HG02970 (cell line): ENCODE results near the gene SLC11A1.

Source experiments
- ATAC-seq: cut with Tn5 transposase; IDR thresholded peaks from one replicate; pipeline ENCODE4 v1.9.1; 2021; ENCODE audit warnings: mild to moderate bottlenecking, moderate library complexity, moderate number of reproducible peaks; ENCODE audit not compliant: unreplicated experiment, low FRiP score

SLC11A1 gene, protein sequence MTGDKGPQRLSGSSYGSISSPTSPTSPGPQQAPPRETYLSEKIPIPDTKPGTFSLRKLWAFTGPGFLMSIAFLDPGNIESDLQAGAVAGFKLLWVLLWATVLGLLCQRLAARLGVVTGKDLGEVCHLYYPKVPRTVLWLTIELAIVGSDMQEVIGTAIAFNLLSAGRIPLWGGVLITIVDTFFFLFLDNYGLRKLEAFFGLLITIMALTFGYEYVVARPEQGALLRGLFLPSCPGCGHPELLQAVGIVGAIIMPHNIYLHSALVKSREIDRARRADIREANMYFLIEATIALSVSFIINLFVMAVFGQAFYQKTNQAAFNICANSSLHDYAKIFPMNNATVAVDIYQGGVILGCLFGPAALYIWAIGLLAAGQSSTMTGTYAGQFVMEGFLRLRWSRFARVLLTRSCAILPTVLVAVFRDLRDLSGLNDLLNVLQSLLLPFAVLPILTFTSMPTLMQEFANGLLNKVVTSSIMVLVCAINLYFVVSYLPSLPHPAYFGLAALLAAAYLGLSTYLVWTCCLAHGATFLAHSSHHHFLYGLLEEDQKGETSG

DNA sequence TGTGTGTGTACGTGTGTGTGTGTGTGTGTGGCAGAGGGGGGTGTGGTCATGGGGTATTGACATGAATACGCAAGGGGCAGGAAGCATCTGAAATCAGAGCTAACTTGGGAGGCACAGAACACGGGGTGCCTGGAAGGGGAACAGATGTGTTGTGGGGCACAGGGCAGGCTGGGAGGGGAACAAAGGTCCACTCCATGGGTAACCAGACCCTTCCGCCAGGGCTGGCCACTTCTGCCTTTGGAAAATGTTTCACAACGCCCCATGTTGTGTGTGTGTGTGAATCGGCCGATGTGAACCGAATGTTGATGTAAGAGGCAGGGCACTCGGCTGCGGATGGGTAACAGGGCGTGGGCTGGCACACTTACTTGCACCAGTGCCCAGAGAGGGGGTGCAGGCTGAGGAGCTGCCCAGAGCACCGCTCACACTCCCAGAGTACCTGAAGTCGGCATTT lies at the start of gene SLC11A1:
Gene SLC11A1, plus strand, starts transcription at position 358 of the 451 bp plus-strand sequence. CDS start 96 bp downstream, outside the sequence.
- ATAC-seq: no peak

DNA sequence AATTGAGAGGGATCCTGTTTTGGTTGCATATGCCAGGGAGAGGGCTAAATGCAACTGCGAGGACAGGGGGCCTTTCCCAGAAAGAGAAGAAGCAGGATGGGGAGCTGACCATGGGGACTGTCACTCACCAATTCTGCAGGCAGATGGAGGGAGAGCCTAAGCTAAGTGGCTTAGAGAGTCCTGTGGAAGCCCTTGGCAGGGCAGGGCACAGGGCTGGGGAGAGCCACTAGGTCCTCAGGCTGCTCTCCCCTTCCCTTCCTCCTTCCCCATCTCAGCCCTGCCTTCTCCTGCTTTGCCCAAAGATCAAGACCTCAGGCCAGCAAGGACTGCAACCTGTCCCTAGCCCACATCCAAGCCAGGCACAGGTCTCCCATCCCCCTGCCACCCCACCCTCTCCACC lies 49.8 kb upstream of the SLC11A1 start:
- ATAC-seq: no peak

DNA sequence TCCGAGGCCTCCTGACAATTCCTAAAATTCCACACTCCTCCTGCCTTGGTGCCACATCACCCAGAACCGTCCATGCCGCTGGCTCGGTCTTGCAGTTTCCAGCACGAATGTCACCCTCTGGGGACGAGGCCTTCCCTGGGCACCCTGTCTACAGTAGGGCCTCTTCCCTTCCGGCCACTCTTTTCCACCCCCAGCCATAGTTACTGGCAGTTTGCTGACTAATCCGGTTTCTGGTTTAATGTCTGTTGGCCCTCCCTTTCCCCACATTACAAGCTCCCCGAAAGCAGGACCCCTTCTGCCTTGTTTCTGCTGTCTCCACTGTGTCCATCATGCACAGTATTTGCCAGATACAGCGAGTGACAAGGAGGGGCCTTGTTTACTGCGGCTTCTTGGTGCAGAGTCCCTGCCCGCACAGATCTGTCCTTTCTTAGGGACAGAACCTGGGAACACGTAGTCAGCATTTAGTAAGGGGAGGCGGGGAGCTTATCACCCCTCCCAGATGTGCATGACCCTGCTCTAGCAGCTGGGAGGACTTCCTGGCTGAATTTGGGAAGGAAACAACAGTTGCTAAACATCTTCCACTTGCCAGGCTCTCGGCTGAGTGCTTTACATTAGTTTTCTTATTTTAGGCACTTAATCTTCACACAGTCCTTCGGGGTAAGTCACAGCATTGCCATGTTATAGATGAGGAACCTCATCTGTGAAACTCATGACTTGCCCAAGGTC lies 49.0 kb upstream of the SLC11A1 start:
- no peak for ATAC-seq

DNA sequence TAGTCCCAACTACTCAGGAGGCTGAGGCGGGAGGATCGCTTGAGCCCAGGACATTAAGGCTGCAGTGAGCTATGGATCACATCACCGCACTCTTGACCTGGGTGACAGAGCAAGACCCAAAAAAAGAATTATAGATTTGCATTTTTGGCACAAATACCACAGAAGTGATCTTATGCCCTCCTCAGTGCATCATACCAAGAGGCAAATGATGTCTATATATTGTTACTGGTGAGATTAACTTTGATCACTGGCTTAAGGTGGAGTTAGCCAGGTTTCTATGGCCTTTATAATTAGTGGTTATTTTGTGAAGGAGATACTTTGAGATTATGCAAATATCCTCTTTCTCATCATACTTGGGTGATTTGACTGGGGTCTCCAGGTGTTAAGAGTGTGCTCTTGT lies 47.5 kb upstream of the SLC11A1 start:
- no peak for ATAC-seq

DNA sequence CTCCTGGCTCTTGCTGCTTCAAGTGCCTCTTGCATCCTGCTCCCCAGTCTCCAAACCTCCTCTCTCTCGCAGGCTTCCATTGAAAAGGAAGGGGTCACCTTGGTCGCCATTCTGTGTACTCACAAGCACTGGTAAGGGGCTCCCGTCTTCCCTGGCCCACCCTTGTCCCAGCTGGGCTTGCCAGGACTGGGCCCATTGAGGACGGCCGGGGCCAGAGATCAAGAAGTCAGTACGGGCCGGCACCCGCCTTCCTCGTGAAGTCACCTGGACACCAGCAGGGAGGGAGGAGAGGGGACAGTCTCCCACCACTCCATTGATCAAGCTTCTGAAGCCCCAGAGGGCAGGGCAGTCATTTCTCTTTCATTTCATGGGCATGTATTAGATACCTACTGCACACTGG lies 41.4 kb upstream of the SLC11A1 start:
- no peak for ATAC-seq

DNA sequence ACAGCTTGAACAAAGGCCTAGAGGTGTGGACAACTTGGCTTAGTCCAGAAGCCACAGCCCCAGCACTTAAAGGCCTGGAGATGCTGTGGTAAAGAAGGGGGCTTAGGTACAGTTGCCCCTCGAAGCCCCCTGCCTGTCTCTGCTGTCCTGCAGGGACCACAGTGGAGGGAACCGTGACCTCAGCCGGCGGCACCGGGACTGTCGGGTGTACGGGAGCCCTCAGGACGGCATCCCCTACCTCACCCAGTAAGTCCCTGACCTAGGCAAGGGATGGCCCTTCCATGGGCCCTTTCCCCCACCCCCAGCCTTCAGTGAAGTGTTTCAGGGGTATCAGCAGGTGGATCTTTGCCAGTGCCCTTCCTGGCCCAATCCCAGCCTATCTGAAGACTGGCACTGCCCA lies 40.7 kb upstream of the SLC11A1 start:
- ATAC-seq: no peak

DNA sequence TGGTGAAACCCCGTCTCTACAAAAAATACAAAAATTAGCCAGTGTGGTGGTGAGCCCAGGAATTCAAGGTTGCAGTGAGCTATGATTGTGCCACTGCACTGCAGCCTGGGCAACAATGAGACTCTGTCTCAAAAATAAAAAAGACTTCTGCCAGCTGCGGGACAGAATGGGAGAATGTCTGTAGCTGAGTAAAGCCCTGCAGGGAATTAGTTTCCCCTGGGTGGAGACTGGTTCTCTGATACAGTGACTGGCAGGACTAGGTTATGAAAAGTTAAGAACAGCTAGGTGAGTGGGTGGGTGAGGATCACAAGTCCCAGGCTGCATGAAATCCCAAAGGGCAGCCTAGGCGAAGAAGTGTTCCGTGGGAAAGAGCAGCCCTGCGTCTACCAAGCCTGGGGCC lies 39.2 kb upstream of the SLC11A1 start:
- no peak for ATAC-seq

DNA sequence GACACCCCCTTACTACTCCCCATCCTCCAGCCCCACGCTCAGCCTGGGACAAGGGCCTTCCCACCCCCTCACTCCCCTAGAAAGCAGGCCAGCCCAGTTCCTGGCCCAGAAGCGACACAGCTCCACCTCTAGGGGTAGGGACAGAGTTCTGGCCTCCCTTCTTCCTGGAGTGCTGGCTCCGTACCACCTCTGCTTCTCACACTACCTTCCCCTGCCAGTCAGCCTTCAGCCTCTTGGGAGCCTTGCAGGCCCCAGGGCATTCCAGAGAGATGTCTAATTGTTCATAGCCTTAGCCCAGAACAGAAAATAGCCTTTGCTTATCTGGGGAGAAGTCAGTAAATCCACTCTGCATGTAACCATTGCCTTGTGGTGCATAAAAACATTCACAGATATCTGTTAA lies 38.5 kb upstream of the SLC11A1 start:
- ATAC-seq: no peak

DNA sequence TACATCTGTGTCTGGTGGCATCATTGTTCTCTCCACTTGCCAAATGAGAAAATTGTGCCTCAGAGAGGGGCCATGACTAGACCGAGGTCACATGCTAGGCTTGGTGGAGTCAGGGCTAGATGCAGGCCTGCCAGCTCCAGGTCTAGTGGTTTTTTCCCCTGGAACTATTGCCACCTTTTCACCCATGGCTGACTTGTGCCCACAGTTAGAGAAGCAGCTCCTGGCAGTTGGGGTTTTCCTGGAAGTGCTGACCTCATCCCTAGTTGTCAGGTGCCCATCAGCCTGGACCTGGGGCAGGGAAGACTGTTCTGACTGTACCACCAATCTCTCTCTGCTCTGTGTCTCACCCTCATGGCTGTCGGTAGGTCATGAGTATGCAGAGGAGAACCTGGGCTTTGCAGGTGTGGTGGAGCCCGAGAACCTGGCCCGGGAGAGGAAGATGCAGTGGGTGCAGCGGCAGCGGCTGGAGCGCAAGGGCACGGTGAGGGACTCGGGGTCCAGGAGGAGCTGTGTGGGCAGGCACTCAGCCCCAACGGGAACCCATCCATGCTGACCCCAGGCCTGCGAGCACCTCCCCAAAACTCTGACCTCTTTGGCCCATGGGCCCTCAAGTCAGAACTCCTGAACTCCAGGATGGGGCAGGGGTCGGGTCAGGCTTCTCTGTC lies 37.9 kb upstream of the SLC11A1 start:
- no peak for ATAC-seq

DNA sequence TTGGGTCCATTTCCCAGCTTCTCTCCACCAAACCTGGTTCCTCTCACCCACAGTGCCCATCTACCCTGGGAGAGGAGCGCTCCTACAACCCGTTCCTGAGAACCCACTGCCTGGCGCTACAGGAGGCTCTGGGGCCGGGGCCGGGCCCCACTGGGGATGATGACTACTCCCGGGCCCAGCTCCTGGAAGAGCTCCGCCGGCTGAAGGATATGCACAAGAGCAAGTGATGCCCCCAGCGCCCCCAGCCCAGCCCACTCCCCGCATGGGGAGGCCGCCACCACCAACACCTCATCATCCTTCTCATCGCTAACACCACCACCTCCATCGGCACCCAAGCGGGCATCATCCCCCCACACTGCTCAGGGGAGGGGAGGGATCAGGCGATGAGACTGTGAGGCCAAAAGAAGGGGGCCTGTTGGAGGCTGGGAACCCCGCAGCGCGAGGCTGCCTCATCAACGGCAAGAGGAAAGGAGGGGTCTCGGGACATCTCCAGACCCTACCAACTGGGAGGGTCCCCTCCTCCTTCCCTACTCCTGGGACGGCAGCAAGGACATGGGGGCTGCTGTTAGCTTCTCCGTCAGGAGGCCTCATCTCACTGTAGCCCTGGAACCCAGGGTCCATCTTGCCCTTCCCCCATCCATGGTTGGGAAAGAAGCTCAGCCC lies 37.2 kb upstream of the SLC11A1 start:
- ATAC-seq: no peak

DNA sequence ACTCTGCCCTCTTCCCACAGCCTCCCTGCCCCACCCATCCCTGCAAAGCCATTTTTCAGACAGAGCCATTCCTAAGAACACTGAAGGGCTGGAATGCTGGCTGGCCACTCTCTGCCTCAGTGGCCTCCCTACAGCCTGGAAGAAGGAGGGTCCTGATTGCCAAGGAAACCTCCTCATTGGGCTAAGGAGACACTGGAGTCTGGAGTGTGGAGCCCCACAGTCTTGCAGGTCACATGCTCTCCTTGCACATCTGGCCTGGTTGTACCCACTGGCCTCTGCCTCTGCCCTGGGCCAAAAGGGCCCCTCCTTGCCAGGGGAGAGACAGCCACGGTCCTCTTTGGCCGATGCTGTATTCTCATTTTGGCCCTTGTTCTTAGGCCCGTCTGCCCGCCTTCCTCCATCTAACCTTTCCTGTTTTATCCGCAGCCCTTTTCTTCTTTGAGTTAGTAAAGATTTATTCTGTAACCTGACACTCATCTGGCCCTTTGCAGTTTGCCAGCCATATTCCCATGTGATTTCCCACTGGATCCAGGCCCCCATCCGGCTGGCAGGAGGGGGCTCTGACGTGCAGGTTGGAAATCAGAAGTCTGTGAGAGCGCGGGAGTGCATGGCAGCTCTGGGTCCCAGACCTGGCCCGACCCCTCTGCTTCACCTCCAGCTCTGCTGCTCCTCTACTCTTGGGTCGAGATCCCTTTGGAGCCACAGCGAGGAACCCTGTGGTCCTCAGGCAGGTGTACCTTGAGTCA lies 36.4 kb upstream of the SLC11A1 start:
- ATAC-seq: no peak

DNA sequence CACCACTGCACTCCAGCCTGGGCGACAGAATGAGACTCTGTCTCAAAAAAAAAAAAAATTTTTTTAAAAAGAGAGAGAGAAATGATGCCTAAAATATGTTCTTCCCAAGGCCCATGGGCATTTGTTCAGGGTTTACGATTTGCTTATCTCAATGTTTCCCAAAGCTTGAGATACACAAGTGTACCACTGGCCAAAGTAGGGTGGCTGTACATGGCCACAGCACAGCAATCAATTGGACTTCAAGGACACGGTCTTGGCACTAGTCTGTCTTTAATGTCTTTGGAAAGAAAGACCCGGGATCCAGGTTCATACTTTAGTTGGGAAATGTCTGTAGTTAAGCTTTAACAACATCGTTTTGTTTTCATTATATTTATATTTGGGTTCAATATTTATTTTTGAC lies 34.9 kb upstream of the SLC11A1 start:
- no peak for ATAC-seq

DNA sequence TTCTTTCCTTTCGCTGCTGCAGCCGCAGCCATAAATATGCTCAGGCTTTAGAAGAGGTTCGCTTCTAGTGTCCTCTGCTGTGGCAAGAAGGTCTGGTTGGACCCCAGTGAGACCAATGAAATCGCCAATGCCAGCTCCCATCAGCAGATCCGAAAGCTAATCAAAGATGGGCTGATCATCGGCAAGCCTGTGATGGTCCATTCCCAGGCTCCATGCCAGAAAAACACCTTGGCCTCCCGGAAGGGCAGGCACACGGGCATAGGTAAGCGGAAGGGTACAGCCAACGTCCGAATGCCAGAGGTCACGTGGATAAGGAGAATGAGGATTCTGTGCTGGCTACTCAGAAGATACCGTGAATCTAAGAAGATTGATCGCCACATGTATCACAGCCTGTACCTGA lies 28.0 kb upstream of the SLC11A1 start:
- ATAC-seq: no peak

DNA sequence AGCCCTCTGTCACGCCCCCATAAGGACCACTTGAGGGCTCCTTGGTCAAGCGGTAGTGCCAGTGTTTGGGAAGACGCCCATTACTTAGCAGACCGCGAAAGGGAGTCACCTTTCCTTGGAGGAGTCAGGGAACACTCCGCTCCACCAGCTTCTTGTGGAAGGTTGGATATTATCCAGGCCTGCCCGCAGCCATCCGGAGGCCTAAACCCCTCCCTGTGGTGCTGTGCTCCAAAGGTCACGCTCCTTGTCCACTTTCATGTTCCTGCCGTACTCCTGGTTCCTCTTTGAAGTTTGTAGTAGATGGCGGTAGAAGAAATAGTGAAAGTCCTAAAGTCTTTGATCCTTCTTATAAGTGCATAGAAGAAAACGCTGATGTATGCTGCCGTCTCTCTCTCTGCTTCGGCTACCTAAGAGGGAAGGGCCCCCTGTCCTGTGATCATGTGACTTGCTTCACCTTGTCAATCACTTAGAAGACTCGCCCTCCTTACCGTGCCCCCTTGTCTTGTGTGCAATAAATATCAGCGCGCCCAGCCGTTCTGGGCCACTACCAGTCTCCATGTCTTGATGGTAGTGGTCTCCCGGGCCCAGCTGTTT lies 27.1 kb upstream of the SLC11A1 start:
- no peak for ATAC-seq

DNA sequence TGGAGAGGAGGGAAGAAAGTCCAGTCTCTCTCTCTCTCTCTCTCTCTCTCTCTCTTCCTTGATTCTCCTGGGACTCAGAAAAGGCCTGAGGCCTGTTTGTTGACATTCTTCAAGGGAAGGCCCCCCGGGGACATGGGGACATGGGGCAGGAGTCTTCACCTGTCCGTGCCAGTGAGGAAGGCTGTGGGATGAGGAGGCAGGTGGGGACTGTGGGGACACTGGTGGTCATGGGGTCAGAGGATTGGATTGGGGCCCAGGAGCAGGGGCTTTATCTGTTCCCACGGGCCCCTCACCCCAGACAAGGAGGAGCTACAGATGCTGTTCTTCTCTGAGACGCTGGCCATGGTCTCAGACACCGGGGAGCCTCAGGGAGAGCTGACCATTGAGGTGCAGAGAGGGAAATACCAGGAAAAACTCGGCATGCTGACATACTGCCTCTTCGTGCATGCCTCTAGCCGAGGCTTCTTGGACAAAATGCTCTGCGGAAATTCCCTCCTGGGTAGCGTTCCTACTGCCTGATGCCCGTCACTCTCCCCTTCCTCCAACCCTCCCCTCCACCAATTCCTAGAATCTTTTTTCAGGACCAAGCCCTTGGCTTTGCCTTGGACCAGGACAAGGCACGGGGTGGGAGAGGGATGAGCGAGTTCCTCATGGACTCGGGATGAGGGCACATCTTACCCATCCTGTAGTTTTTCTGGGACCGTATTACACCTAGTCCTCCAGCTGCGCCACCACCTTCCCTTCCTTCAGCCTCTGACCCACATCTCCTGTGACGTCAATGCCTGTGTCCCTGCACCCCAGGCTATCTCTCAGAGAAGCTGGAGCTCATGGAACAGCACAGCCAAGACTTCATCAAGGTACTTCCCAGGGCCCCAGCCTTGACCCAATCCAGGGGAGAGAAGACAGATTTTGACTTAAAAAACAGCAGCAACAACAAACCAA lies 24.6 kb upstream of the SLC11A1 start:
- no peak for ATAC-seq

DNA sequence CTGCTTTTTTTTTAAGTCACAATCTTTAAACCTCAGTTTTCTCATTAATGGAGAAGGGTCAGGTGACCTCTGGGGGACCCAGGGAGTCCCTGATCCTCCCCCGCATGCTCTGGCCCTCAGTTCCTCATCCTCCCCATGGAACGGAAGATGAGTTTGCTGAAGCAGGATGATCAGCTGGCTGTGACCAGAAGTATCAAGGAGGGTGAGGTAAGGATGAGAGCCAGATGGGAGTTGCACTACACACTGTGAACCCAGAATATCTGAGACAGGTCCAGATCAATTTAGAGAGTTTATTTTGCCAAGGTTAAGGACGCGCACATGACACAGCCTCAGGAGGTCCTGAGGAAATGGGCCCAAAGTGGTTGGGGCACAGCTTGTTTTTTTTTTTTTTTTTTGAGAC lies 21.6 kb upstream of the SLC11A1 start:
- no peak for ATAC-seq

DNA sequence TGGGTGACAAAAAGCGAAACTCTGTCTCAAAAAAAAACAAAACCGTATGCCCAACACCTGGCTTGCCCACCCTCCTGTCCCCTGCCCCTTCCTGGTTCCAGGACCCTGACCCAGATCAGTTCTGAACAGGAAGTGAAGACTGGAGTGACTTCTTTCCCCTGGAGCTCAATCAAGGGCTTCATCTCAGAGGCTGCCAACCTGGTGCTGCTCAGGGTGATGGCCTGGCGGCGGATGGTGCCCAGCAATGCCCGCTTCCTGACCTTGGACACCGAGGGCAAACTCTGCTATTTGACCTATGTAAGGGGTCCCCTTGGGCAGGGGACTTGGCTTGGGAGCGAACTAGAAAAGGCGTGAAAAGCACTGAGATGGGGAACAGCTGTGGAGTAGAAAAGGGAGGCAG lies 19.5 kb upstream of the SLC11A1 start:
- ATAC-seq: no peak

DNA sequence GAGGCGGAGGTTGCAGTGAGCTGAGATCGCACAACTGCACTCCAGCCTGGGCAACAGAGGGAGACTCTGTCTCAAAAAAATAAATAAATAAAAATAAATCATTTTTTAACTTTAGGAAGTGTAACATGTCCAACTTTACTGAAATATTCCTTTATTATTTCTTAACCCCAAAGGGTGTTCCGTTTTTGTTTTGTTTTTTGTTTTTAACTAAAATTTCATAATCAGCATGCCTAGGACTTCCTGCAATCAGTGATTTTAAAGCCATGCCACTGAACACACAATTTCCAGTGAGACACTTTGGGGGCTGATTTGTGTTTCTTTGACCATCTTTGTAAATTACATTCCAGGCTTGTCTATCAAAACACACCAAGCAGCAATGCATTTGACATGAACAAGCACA lies 18.3 kb upstream of the SLC11A1 start:
- no peak for ATAC-seq
